ENCODE measurements around the gene LYZL1.
"Not testable (repeated sequence)": the region's sequence is repeated elsewhere in the genome, so short reads cannot be mapped to it uniquely, and the experiment has no call there.

Gene LYZL1

DNA sequence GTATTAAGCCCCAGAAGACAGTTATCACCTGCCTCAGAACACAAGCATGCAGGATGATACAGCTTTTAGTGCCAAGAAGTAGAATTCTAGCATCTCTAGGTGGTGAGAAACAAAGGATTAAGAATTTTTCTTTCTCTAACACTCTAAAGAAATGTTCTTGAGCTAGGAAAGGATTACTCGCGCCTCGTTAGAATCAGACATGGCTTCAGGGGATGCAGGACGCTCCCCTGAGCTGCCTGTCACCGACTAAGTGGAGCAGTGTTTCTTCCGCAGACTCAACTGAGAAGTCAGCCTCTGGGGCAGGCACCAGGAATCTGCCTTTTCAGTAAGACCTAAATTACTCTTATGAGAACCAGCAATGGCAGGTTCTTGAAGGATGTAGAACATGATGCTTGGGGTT lies at the start of gene LYZL1:
Gene LYZL1 (plus strand): TSS at position 165 of the 400 bp plus-strand sequence. CDS start 2,798 bp downstream, outside the sequence.
- DNase-seq, result not testable (repeated sequence)

DNA sequence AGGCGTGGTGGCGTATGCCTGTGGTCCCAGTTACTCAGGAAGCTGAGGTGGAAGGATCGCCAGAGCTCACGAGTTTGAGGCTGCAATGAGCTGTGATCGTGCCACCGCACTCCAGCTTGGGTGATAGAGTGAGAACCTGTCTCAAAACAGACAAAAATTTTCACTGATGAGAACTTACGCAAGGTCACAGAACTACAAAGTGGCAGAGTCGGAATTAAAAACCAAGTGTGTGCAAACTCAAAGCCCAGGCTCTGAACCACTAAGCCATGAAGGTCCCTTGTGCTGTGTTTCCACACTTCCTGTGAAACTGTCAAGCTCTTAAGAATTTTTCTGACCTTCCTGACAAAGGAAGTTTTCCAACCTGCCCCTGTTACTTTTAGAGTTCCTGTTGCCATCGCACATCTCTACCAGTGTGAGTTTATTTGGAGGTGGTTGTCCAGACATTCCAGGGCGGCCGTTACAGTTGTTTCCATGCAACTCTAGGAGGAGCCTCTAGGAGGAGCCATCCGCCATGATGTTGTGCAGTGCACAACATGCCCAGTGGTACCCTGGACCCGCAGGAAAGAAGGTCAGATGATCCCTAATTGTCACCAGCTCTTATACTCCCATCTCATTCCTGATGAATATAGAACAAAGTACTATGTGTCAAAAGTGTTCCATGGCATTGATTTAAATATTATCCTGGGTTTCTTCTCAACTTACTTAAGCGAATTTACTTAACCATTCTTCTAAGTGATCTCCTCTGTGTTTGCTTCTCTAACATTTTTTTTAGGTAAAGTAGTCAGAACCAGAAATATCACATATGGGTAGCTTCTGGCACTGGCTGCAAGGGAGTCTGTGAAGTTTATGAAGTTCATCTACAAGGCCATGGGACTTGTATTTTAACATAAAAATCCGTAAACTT lies 49.0 kb upstream of the LYZL1 start:
- DNase-seq, result no peak

DNA sequence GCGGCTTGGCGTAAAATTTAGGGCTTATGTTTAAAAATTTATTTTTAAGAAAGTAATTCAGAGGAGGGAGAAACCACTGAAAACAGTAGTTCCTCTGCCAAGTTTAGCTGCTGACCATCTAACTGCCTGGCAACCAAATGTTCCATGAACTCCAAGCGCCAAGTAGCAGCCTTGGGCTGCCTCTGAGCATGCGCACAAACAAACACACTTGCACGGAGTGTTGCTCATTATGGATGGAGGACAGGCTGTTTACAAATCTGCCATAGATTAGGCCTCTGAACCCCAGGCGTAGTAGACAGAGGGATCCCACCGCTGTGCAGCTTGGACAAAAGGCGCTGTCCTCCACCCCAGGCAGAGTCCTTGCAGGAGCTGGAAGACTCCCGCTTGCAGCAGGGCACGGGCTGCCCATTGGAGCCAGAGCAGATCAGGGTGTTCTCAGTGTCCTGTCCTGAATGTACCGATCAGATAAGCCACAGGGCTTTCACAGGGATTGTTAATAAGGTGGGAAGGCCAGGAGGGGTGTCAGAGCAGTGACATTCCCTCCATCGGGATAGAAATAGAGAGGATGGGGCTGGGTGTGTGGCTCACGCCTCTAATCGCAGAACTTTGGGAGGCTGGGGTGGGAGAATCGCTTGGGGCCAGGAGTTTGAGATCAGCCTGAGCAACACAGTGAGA lies 47.7 kb upstream of the LYZL1 start:
- DNase-seq, result no peak

- no peak for DNase-seq
These were observed 46.9 kb upstream of the LYZL1 start for GRCh38 chr10:29241925-29242324.

DNA sequence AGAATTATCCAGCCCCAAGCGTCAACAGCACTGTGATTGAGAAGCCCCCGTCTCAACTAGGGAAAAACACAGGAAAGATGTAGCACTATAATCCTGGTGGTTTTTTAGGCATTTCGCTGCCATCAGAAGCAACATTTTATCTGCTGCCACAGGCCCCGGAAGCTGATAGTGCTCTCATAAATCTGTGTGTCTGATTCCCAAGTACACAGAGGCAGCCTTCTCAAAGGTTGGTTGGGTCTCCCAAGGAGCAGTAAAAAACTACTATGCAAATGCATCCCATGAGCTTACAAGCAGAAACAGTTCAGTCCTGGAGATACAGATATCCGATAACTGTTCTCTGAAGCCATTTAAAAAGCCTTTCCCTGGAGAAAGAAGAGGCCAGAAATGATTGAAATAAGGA lies 45.8 kb upstream of the LYZL1 start:
- DNase-seq, result no peak

- DNase-seq, result no peak
These were observed 45.1 kb upstream of the LYZL1 start for GRCh38 chr10:29243750-29244149.

- DNase-seq, result no peak
These were observed 43.9 kb upstream of the LYZL1 start for GRCh38 chr10:29244978-29245377.

- no peak for DNase-seq
These were observed 43.4 kb upstream of the LYZL1 start for GRCh38 chr10:29245476-29245875.

DNA sequence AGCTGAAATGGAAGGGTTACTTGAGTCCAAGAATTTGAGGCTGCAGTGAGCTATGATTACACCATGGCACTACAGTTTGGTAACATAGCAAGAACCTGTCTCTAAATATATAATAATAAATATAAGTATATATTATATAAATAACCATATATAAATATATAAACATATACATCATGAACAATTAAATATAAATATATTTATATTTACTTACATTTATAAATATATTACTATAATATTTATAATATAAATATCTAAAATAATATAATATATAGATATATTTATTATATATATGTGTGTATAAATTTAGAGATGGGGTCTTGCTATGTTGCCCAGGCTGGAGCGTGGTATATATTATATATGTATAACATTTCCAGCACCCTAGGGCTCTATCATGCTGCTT lies 42.4 kb upstream of the LYZL1 start:
- DNase-seq, result no peak

DNA sequence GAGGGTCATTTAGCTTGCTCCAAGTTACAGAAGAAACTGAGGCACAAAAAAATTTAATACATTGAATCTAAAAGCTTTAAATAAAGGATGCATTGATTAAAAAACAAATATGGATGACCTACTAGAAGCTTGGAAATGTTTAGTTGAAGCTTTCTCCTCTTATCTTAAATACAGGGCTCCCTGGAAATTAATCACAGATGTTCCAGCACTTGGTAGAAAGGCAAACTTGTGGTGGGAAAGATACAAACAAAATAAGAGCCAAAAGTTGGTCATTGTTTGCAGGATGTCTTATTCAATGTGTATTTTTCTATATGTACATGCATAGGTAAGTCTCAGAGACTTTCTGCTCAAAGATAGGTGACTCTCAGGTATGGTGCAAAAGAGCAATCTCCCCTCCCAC lies 40.7 kb upstream of the LYZL1 start:
- DNase-seq, result no peak

DNA sequence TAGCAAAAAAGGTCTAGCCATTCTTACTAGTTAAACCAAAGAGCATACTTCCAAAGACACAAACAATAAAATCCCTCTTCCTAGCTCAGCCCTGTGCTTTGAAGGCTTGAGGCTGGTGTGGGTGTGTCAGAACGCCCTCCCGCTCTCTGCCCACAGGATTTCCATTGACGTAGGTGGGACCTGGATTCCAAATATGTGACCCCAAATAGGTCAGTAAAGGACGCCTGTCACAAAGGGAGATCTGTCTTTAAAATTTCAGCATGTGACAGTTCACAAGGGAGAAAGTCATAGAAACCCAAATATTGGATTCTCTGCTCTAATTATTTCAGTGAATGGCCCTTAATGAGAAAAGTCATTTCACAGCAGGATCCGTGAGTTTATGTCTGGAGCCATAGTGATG lies 39.9 kb upstream of the LYZL1 start:
- no peak for DNase-seq

GRCh38 chr10:29250066-29250465 lies 38.8 kb upstream of the LYZL1 start:
- no peak for DNase-seq

- no peak for DNase-seq
These were observed 35.8 kb upstream of the LYZL1 start for GRCh38 chr10:29252811-29253689.

- no peak for DNase-seq
These were observed 35.2 kb upstream of the LYZL1 start for GRCh38 chr10:29253690-29254029.

DNA sequence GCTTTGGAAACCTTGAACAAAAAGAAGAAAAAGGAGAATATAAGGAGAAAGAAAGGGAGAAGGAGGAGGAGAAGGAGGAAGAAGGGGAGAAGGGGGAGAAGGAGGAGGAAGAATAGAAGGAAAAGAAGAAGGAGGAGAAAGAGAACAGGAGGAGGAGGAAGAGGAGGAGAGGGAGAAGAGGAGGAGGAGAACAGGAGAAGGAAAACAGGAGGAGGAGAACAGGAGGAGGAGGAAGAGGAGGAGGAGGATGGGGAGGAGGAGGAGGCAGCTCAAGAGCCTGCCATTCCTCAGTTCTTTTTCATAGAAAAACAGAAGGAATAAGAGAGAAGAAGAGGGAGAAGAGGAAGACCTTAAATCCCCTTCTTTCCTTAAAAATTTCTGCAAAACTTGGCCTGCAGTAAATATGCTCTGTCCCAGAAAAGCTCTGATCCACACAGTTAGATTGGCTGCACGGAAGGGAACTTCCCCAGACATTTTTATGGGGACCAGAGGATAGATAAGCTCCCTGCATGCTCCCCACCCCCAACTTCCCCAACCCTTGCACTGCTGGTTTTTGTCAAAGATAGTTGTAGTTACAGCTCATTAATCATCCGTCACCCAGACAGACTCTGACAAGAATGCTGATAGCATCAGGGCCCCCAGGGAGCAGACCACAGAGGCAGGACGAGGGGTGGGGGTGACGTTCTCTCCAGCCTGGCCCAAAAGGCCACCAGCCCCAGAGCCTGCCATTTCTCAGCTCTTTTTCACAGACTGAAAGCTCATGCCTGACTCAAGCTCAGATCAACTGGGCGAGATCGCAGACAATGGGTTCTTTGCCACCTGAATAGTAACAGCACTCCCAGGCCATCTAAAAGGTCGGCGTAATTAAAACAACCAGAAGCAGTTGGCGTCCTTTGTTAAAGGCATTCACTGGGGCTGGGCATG lies 34.5 kb upstream of the LYZL1 start:
- DNase-seq, result no peak

DNA sequence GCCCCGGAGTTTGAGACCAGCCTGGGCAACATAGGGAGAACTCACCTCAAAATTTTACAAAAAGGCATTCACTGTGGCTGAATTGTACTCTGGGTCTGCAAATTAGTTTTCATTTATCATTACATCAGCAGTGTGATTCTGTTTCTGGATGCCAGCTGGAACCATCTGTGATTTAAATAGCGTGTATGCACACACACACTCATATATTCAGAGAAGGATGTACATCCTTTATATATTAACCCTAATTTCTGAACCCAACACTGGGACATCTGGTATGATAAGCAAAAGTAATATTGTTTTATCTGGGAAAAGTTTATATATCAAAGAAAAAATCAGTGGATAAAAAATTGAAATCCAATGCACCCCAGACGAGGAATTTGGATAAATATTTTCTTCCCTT lies 33.8 kb upstream of the LYZL1 start:
- no peak for DNase-seq

GRCh38 chr10:29256019-29256418 lies 32.9 kb upstream of the LYZL1 start:
- DNase-seq, result no peak

DNA sequence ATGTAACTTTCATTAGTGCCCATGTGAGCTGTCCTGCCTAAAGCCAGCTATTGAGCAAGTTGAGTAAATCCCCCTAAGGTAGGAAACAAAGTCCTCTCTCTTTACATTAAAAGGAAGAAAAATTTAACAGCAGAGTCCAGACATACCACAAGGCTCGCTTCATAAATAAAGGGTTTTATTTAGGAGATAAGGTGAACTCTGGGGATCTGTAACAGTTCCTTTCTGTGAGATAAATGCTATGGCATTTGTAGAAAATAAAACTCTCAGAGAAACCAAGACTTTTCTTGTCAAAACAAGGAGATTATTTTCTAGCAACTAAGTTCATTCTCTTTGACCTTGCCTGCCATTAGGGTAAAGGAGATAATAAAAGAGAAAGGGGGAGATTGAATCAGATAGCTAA lies 32.3 kb upstream of the LYZL1 start:
- DNase-seq, result no peak

GRCh38 chr10:29257106-29257783 lies 31.6 kb upstream of the LYZL1 start:
- DNase-seq, result no peak

- no peak for DNase-seq
These were observed 31.1 kb upstream of the LYZL1 start for GRCh38 chr10:29257784-29258135.

- DNase-seq, result no peak
These were observed 29.4 kb upstream of the LYZL1 start for GRCh38 chr10:29259498-29259897.

DNA sequence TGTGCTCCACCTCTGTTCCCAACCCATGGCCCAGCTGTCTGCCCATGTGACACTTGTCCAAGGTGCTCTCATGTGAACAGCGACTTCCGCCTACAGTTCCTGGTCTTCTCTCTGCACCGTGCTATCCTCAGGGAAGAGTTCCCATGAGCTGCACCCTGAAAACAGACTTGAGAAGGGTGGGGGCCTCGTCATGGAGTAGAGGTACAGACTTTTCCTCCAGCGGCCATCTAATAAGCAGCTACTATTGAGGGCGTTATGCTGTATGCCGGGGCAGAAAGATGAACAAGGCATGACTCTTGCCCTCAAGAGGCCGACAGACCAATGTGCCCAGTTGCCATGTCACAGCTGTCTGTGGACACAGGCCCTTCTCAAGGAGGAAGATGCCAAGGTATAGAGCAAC lies 25.4 kb upstream of the LYZL1 start:
- no peak for DNase-seq
